MM.1S (cell line): ENCODE data around the gene CCND2.

Experiments
- DNase-seq: peaks from one replicate; pipeline ENCODE4 v3.0.0-alpha.2; 2015
- H2AFZ ChIP-seq: fragments of 300-600 bp; sonication (generic); 2 replicates; pipeline ENCODE4 v1.6.0; 2016; ENCODE audit warnings: antibody characterized with exemption, low read length
- H3F3A ChIP-seq: fragments of 300-600 bp; sonication (generic); 2 replicates; pipeline ENCODE4 v1.6.1; 2016; ENCODE audit warnings: mild to moderate bottlenecking, antibody characterized with exemption, low read length, moderate library complexity, mixed read lengths; ENCODE audit not compliant: insufficient read depth
- H3K27ac ChIP-seq: fragments of 300-600 bp; sonication (generic); 2 replicates; pipeline ENCODE4 v1.5.1; 2016; ENCODE audit warnings: mild to moderate bottlenecking, low read length
- H3K27me3 ChIP-seq: fragments of 300-600 bp; sonication (generic); replicated peaks from 2 replicates; pipeline ENCODE4 v1.6.0; 2016; ENCODE audit warnings: low read length; ENCODE audit not compliant: insufficient read depth
- H3K36me3 ChIP-seq: fragments of 300-600 bp; sonication (generic); replicated peaks from 2 replicates; pipeline ENCODE4 v1.6.1; 2016; ENCODE audit warnings: mild to moderate bottlenecking, low read length, mixed read lengths; ENCODE audit not compliant: insufficient read depth
- H3K4me1 ChIP-seq: fragments of 300-600 bp; sonication (generic); 2 replicates; pipeline ENCODE4 v1.6.1; 2016; ENCODE audit warnings: low read length, mixed read lengths
- H3K4me2 ChIP-seq: fragments of 300-600 bp; sonication (generic); 2 replicates; pipeline ENCODE4 v1.6.0; 2016; ENCODE audit warnings: low read depth, low read length
- H3K4me3 ChIP-seq: fragments of 300-600 bp; sonication (generic); 2 replicates; pipeline ENCODE4 v1.5.1; 2016; ENCODE audit warnings: low read length, mixed read lengths
- H3K79me2 ChIP-seq: fragments of 300-600 bp; sonication (generic); 2 replicates; pipeline ENCODE4 v1.6.1; 2016; ENCODE audit warnings: mixed run types, low read length, mixed read lengths
- H3K9ac ChIP-seq: fragments of 300-600 bp; sonication (generic); 2 replicates; pipeline ENCODE4 v1.6.1; 2016; ENCODE audit warnings: low read length, mixed read lengths
- H3K9me2 ChIP-seq: fragments of 300-600 bp; sonication (generic); replicated peaks from 2 replicates; pipeline ENCODE4 v1.6.1; 2016; ENCODE audit warnings: mild to moderate bottlenecking, low read length, mixed read lengths; ENCODE audit not compliant: insufficient read depth
- H3K9me3 ChIP-seq: fragments of 300-600 bp; sonication (generic); replicated peaks from 2 replicates; pipeline ENCODE4 v1.6.1; 2016; ENCODE audit warnings: mild to moderate bottlenecking, low read length, mixed read lengths; ENCODE audit not compliant: insufficient read depth
- H4K20me1 ChIP-seq: fragments of 300-600 bp; sonication (generic); 2 replicates; pipeline ENCODE4 v1.6.1; 2016; ENCODE audit warnings: mild to moderate bottlenecking, low read length, moderate library complexity, mixed read lengths; ENCODE audit not compliant: insufficient read depth
- EZH2 ChIP-seq: fragments of 300-600 bp; sonication (generic); optimal IDR thresholded peaks from 2 replicates; pipeline ENCODE3; 2017; ENCODE audit warnings: low read depth, mild to moderate bottlenecking, antibody characterized with exemption, low read length, mixed read lengths
- EZH2phosphoT487 ChIP-seq: fragments of 300-600 bp; sonication (generic); IDR thresholded peaks from 2 replicates; pipeline ENCODE4 v1.6.1; 2018; ENCODE audit warnings: antibody characterized with exemption, low read length
- TF ChIP-seq, protein P1 (sequence below): fragments of 300-600 bp; sonication (generic); IDR thresholded peaks from 2 replicates; pipeline ENCODE4 v1.5.1; 2016; ENCODE audit warnings: antibody characterized with exemption, low read length, mixed read lengths

Gene CCND2

DNA sequence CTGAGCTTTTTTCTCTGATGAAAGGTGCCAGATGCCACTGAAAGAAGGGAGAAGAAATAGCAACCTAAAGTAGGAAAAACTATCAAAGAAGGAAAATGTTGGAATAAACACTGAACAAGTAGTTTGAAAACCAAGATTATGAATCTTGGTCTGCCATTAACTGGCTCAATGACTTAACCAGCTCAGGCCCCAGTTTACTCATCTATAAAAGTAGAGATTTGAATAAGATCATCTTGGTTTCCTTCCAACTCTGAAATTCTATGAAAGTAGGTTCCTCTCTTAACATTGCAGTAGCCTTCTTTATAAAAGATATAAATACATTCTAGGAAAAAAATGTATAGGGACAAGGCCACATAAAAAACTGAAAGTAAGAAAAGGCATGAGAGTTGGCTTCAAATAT, 16.1 kb upstream of the CCND2 start:
- Histone ChIP-seq H3K79me2 (no peaks in the 10 kb centered on the region), H3F3A (no peaks in the 10 kb centered on the region), H4K20me1 (no peaks in the 10 kb centered on the region), H2AFZ (no peak overlapping the region), H3K27ac (no peak overlapping the region), H3K36me3 (no peaks in the 10 kb centered on the region), H3K9ac (no peak overlapping the region), H3K4me3 (no peak overlapping the region), H3K4me2 (no peak overlapping the region), H3K4me1 (no peaks in the 10 kb centered on the region), H3K27me3 (no peaks in the 10 kb centered on the region), H3K9me2 (no peaks in the 10 kb centered on the region), H3K9me3 (no peaks in the 10 kb centered on the region)
- DNase-seq: no peak
- no peak for TF ChIP-seq EZH2

DNA sequence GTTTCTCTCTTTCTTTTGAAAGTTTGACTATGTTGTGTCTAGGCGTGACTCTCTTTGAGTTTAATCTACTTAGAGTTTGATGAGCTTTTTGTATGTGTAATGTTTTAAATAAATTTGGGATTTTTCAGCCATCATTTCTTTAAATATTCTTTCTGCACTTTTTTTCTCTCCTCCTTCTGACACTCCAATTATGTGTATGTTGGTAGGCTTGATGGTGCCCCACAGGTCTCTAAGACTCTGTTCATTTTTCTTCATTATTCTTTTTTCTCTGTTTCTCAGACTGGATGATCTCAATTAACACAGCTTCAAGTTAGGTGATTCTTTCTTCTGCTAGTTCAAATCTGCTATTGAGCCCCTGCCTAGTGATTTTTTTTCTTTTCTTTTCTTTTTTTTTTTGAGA, 14.5 kb upstream of the CCND2 start:
- Histone ChIP-seq H2AFZ (no peak overlapping the region), H4K20me1 (no peaks in the 10 kb centered on the region), H3K79me2 (no peaks in the 10 kb centered on the region), H3K4me1 (no peaks in the 10 kb centered on the region), H3K27ac (no peak overlapping the region), H3K9ac (no peak overlapping the region), H3K9me3 (no peaks in the 10 kb centered on the region), H3F3A (no peaks in the 10 kb centered on the region), H3K4me2 (no peak overlapping the region), H3K36me3 (no peaks in the 10 kb centered on the region), H3K27me3 (no peaks in the 10 kb centered on the region), H3K4me3 (no peak overlapping the region), H3K9me2 (no peaks in the 10 kb centered on the region)
- TF ChIP-seq EZH2 (no peak), EZH2phosphoT487 (no peak)
- TF ChIP-seq, protein P1, sequence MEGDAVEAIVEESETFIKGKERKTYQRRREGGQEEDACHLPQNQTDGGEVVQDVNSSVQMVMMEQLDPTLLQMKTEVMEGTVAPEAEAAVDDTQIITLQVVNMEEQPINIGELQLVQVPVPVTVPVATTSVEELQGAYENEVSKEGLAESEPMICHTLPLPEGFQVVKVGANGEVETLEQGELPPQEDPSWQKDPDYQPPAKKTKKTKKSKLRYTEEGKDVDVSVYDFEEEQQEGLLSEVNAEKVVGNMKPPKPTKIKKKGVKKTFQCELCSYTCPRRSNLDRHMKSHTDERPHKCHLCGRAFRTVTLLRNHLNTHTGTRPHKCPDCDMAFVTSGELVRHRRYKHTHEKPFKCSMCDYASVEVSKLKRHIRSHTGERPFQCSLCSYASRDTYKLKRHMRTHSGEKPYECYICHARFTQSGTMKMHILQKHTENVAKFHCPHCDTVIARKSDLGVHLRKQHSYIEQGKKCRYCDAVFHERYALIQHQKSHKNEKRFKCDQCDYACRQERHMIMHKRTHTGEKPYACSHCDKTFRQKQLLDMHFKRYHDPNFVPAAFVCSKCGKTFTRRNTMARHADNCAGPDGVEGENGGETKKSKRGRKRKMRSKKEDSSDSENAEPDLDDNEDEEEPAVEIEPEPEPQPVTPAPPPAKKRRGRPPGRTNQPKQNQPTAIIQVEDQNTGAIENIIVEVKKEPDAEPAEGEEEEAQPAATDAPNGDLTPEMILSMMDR: no peak
- DNase-seq: no peak

GRCh38 chr12:4261655-4262054, 11.9 kb upstream of the CCND2 start:
- no peaks in the 10 kb centered on the region for H4K20me1 ChIP-seq
- H3K4me3 ChIP-seq: no peak overlapping the region
- H3K4me2 ChIP-seq: no peak overlapping the region
- DNase-seq: no peak
- H3K4me1 ChIP-seq: no peaks in the 10 kb centered on the region
- H3K9me3 ChIP-seq: no peaks in the 10 kb centered on the region
- TF ChIP-seq, protein P1: no peak
- TF ChIP-seq EZH2: no peak
- no peak for TF ChIP-seq EZH2phosphoT487
- H3K9ac ChIP-seq: no peak overlapping the region
- no peaks in the 10 kb centered on the region for H3K79me2 ChIP-seq
- no peaks in the 10 kb centered on the region for H3F3A ChIP-seq
- peaks cover 21% of the 10 kb centered on the region for H3K27me3 ChIP-seq
- no peak overlapping the region for H2AFZ ChIP-seq
- no peaks in the 10 kb centered on the region for H3K36me3 ChIP-seq
- H3K9me2 ChIP-seq: no peaks in the 10 kb centered on the region
- no peak overlapping the region for H3K27ac ChIP-seq

DNA sequence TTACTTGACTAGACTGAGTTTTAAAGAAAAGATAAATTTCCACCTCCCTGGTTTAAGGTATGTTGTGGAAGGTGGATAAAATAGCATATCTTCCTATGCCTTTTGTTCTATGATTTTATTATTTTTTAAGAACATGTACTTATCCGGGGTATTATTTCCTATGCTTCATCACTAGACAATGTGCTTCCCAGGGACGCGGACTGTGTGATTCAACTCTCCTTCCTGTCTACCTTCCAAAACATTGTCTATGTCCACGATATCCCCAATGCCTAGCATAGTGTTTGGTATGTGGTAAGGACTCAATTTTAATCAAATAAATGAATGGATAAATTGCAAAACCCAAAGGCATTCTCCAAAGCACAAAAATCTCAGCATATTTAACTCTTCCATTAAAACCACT, 8.3 kb upstream of the CCND2 start:
- H3K9me2 ChIP-seq: no peaks in the 10 kb centered on the region
- H3K27ac ChIP-seq: no peak overlapping the region
- no peaks in the 10 kb centered on the region for H4K20me1 ChIP-seq
- TF ChIP-seq EZH2phosphoT487: no peak
- no peak for TF ChIP-seq EZH2
- TF ChIP-seq, protein P1: no peak
- H3K79me2 ChIP-seq: no peaks in the 10 kb centered on the region
- 0 out of 2 replicates have a peak, but pooled peaks cover 5% of the 10 kb centered on the region for H3K4me1 ChIP-seq
- H3K9me3 ChIP-seq: no peaks in the 10 kb centered on the region
- no peak overlapping the region for H2AFZ ChIP-seq
- H3K36me3 ChIP-seq: no peaks in the 10 kb centered on the region
- peaks cover 45% of the 10 kb centered on the region for H3K27me3 ChIP-seq
- H3K4me3 ChIP-seq: no peak overlapping the region
- peaks cover 12% of the 10 kb centered on the region for H3F3A ChIP-seq
- no peak overlapping the region for H3K4me2 ChIP-seq
- no peak overlapping the region for H3K9ac ChIP-seq
- no peak for DNase-seq
